Tibial nerve (tissue), 4 donors: ENCODE measurements around the gene ANO10. TPM values are rescaled to one million over a fixed set of nuclear protein-coding genes. Genes with fewer than 3 reads are reported as not detected.
"Not testable (repeated sequence)": the region's sequence is repeated elsewhere in the genome, so short reads cannot be mapped to it uniquely, and the experiment has no call there.

Source experiments
- DNase-seq, 2 donors: peaks; one replicate each; pipeline ENCODE4 v3.0.0-alpha.2; 2019; ENCODE audit warnings: low spot score in 2 of 2
- H3K27ac ChIP-seq, 4 donors: fragments of 200-600 bp; sonication (generic) in 3 of 4; one replicate each; pipeline ENCODE4 v1.5.1; 2017 to 2019; ENCODE audit warnings: mild to moderate bottlenecking in 1 of 4
- H3K27me3 ChIP-seq, 2 donors: fragments of 200-600 bp; sonication (generic) in 1 of 2; one replicate each; pipeline versions ENCODE4 v1.5.1 to v1.6.0; 2017 to 2019
- H3K36me3 ChIP-seq, 3 donors: fragments of 200-600 bp; sonication (generic); one replicate each; pipeline ENCODE4 v1.5.1; 2018 to 2019
- H3K4me1 ChIP-seq, 4 donors: fragments of 200-600 bp; sonication (generic) in 3 of 4; one replicate each; pipeline ENCODE4 v1.5.1; 2017 to 2019
- H3K4me3 ChIP-seq, 4 donors: fragments of 200-600 bp; sonication (generic) in 3 of 4; one replicate each; pipeline ENCODE4 v1.5.1; 2017 to 2019; ENCODE audit warnings: mild to moderate bottlenecking in 1 of 4, moderate library complexity in 1 of 4
- H3K9me3 ChIP-seq, 4 donors: fragments of 200-600 bp; sonication (generic) in 3 of 4; one replicate each; pipeline ENCODE4 v1.5.1; 2017 to 2019
- EP300 ChIP-seq, 2 donors: sonication (generic); formaldehyde crosslinking; IDR thresholded peaks; one replicate each; pipeline ENCODE4 v1.6.1; 2017; ENCODE audit warnings: antibody characterized with exemption in 2 of 2, mild to moderate bottlenecking in 1 of 2
- POLR2A ChIP-seq, 2 donors: fragments of 450-650 bp; IDR thresholded peaks; one replicate each; pipeline ENCODE4 v1.6.1; 2017; ENCODE audit warnings: antibody characterized with exemption in 2 of 2, mild to moderate bottlenecking in 2 of 2, moderate library complexity in 2 of 2
- WGBS, 2 donors: methylation state at CpG; one replicate each; pipeline ENCODE4 v1.1.5; 2018; 5-methylcytosine and 5-hydroxymethylcytosine counted together
- total RNA-seq, 4 donors: library from RNA; depleted of rRNA; stranded (reverse); fragments of >200 nt; gene quantifications; one replicate each; pipeline ENCODE4 v1.1.0, GENCODE V29; 2016
- TF ChIP-seq, protein P1 (sequence below), 5 experiments: fragments of 200-600 bp in 3 of 5; fragments of 450-650 bp in 2 of 5; sonication (generic) in 3 of 5; IDR thresholded peaks; one replicate each; pipeline ENCODE4 v1.5.1; 2016 to 2019; ENCODE audit warnings: antibody characterized with exemption in 5 of 5, mild to moderate bottlenecking in 3 of 5, moderate library complexity in 2 of 5

The ANO10 gene
- total RNA-seq, 4 donors from 2014 or later = 19.4 to 28.8 (median 21.2) TPM

DNA sequence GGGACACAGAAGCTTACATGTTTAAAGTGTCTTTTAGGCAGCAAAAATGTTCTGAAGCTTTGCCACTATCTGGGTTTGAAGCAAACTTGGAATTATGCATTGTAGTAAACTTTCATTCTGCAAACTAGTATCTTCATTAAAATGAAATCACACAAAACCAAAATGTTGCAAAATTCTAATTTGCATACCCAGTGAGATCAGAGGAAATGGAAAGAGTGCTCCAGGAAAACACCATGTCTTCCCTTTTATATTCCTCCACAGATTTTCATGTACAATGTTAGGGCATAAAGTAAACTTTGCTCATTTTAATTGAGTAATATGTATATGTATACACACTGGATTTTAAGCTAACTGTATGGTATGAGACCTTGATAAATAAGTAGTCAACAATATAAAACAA, 23.9 kb downstream of the ANO10 start:
- no peak for DNase-seq
- H3K9me3 ChIP-seq = peaks cover 0 to 20% (median 0%) of the 10 kb centered on the region in 4 donors
- H3K27me3 ChIP-seq = no peaks in the 10 kb centered on the region
- no peak overlapping the region for H3K27ac ChIP-seq
- peaks cover 0 to 52% (median 0%) of the 10 kb centered on the region in 3 donors for H3K36me3 ChIP-seq
- H3K4me3 ChIP-seq = no peak overlapping the region
- H3K4me1 ChIP-seq = no peaks in the 10 kb centered on the region
- TF ChIP-seq, protein P1, sequence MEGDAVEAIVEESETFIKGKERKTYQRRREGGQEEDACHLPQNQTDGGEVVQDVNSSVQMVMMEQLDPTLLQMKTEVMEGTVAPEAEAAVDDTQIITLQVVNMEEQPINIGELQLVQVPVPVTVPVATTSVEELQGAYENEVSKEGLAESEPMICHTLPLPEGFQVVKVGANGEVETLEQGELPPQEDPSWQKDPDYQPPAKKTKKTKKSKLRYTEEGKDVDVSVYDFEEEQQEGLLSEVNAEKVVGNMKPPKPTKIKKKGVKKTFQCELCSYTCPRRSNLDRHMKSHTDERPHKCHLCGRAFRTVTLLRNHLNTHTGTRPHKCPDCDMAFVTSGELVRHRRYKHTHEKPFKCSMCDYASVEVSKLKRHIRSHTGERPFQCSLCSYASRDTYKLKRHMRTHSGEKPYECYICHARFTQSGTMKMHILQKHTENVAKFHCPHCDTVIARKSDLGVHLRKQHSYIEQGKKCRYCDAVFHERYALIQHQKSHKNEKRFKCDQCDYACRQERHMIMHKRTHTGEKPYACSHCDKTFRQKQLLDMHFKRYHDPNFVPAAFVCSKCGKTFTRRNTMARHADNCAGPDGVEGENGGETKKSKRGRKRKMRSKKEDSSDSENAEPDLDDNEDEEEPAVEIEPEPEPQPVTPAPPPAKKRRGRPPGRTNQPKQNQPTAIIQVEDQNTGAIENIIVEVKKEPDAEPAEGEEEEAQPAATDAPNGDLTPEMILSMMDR (IDR thresholded peaks at IDR 0.05) = no peak
- TF ChIP-seq EP300 (IDR thresholded peaks at IDR 0.05) = no peak
- TF ChIP-seq POLR2A (IDR thresholded peaks at IDR 0.05) = no peak

DNA sequence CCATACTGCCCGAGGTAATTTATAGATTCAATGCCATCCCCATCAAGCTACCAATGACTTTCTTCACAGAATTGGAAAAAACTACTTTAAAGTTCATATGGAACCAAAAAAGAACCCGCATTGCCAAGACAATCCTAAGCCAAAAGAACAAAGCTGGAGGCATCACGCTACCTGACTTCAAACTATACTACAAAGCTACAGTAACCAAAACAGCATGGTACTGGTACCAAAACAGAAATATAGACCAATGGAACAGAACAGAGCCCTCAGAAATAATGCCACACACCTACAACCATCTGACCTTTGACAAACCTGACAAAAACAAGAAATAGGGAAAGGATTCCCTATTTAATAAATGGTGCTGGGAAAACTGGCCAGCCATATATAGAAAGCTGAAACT, 25.6 kb downstream of the ANO10 start:
- peaks cover 0 to 38% (median 0%) of the 10 kb centered on the region in 4 donors for H3K9me3 ChIP-seq
- H3K36me3 ChIP-seq = peaks cover 0 to 59% (median 0%) of the 10 kb centered on the region in 3 donors
- DNase-seq, H3K27ac ChIP-seq, H3K27me3 ChIP-seq, H3K4me3 ChIP-seq, H3K4me1 ChIP-seq: not testable (repeated sequence)
- 80 to 98% methylated on average over 3 of the region's 3 CpGs for WGBS, 2 donors

DNA sequence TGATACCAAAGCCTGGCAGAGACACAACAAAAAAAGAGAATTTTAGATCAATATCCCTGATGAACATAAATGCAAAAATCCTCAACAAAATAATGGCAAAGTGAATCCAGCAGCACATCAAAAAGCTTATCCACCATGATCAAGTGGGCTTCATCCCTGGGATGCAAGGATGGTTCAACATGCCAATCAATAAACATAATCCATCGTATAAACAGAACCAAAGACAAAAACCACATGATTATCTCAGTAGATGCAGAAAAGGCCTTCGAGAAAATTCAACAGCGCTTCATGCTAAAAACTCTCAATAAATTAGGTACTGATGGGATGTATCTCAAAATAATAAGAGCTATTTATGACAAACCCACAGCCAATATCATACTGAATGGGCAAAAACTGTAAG, 26.5 kb downstream of the ANO10 start:
- H3K27me3 ChIP-seq, H3K4me3 ChIP-seq, H3K27ac ChIP-seq, H3K4me1 ChIP-seq, DNase-seq: not testable (repeated sequence)
- H3K36me3 ChIP-seq = peaks cover 0 to 68% (median 0%) of the 10 kb centered on the region in 3 donors
- WGBS, 2 donors = 97 to 99% methylated on average over 3 of the region's 3 CpGs
- H3K9me3 ChIP-seq = peaks cover 0 to 40% (median 0%) of the 10 kb centered on the region in 4 donors

DNA sequence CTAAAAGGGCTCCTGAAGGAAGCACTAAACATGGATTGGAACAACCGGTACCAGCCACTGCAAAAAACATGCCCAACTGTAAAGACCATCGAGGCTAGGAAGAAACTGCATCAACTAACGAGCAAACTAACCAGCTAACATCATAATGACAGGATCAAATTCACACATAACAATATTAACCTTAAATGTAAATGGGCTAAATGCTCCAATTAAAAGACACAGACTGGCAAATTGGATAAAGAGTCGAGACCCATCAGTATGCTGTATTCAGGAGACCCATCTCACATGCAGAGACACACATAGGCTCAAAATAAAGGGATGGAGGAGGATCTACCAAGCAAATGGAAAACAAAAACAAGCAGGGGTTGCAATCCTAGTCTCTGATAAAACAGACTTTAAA, 28.2 kb downstream of the ANO10 start:
- DNase-seq, H3K4me1 ChIP-seq, H3K4me3 ChIP-seq, H3K27me3 ChIP-seq, H3K27ac ChIP-seq: not testable (repeated sequence)
- H3K36me3 ChIP-seq = peaks cover 0 to 70% (median 0%) of the 10 kb centered on the region in 3 donors
- H3K9me3 ChIP-seq = peaks cover 0 to 40% (median 0%) of the 10 kb centered on the region in 4 donors
- 95 to 97% methylated on average over 4 of the region's 4 CpGs for WGBS, 2 donors

DNA sequence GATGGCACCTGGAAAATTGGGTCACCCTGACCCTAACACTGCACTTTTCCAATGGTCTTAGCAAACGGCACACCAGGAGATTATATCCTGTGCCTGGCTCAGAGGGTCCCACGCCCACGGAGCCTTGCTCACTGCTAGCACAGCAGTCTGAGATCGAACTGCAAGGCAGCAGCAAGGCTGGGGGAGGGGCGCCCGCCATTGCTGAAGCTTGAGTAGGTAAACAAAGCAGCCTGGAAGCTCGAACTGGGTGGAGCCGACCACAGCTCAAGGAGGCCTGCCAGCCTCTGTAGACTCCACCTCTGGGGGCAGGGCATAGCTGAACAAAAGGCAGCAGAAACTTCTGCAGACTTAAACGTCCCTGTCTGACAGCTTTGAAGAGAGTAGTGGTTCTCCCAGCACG, 29.9 kb downstream of the ANO10 start:
- not testable (repeated sequence) for H3K4me3 ChIP-seq, H3K27me3 ChIP-seq, DNase-seq, H3K27ac ChIP-seq, H3K4me1 ChIP-seq
- H3K9me3 ChIP-seq = peaks cover 0 to 40% (median 0%) of the 10 kb centered on the region in 4 donors
- 94 to 96% methylated on average over 10 of the region's 10 CpGs for WGBS, 2 donors
- H3K36me3 ChIP-seq = peaks cover 0 to 54% (median 0%) of the 10 kb centered on the region in 3 donors

DNA sequence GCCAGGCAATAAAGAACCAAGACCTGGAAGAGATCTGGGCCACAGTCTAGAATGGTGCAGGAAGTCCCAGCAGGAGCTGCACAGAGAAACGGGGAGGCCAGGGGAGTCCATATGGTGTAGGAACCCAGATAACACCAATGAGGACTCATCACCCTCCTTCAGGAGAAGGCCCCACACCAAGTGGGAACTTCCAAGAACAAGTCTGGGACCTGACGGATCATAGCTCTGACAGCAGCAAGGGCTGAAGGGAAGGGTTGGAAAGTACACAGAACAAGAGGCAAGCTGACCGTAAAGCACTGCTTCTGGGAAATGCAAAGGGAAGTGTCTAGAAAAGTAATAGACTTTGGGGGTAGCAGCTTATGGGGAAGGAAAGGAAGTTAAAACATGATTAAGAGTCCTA, 34.5 kb downstream of the ANO10 start:
- H3K27me3 ChIP-seq = no peaks in the 10 kb centered on the region
- peaks cover 0 to 16% (median 0%) of the 10 kb centered on the region in 4 donors for H3K4me1 ChIP-seq
- no peak for DNase-seq
- WGBS, 2 donors = 92 to 99% methylated on average over 3 of the region's 3 CpGs
- TF ChIP-seq EP300 (IDR thresholded peaks at IDR 0.05) = no peak
- TF ChIP-seq, protein P1 (IDR thresholded peaks at IDR 0.05) = no peak
- no peak for TF ChIP-seq POLR2A (IDR thresholded peaks at IDR 0.05)
- H3K4me3 ChIP-seq = no peak overlapping the region
- H3K9me3 ChIP-seq = peaks cover 0 to 13% (median 0%) of the 10 kb centered on the region in 4 donors
- peaks cover 0 to 22% (median 0%) of the 10 kb centered on the region in 3 donors for H3K36me3 ChIP-seq
- H3K27ac ChIP-seq = no peak overlapping the region

DNA sequence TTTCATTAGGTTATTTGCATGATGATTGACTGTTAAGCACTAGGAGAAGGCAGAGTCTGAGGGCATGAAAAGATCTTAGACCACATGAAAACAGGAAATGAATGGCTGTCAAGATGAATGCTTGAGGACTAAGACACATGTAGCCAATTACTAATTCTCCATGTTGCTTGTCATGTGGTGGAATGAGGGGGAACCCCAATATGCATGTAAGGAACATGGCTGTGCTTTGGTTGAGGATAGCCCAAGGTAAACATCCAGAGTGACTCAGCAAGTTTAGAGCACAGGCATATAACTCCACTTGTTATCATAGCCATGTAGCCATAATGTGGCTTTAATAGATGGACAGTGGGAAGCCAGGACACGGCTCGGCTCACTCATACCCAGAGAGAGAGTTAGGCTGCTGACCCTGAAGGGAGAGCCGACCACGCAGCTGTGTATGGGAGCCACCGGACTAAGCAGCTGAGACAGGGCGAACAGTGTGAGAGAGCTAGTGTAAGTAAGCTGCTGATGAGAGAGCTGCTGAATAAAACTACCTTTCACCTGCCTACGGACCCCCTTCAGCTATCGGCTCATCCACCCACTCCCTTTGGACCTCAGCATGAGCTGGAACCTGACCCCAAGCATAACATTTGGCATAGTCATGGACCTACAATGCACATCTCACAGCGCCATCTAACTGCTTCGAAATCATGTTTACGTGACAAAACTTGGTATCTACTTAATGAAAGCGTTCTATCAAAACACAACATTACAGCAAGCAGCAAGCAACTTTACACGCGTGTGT, 37.6 kb downstream of the ANO10 start:
- 96 to 97% methylated on average over 14 of the region's 14 CpGs for WGBS, 2 donors
- Histone ChIP-seq H3K4me3 (no peak overlapping the region), H3K27ac (no peak overlapping the region), H3K9me3 (no peaks in the 10 kb centered on the region), H3K36me3 (no peaks in the 10 kb centered on the region), H3K4me1 (peaks cover 0 to 16% (median 0%) of the 10 kb centered on the region in 4 donors), H3K27me3 (no peaks in the 10 kb centered on the region)
- DNase-seq = no peak
- TF ChIP-seq POLR2A (IDR thresholded peaks at IDR 0.05) = no peak
- no peak for TF ChIP-seq EP300 (IDR thresholded peaks at IDR 0.05)
- TF ChIP-seq, protein P1 (IDR thresholded peaks at IDR 0.05) = no peak
